CD4-positive, alpha-beta T cell (primary cell): ENCODE data around the gene TTC28. TPM values are rescaled to one million over a fixed set of nuclear protein-coding genes. Genes with fewer than 3 reads are reported as not detected.
A peak's percentile ranks its signal among the peaks of the same experiment; 100 is the strongest.

Experiments used
- ATAC-seq: fragments of 200-7000 bp; cut with Tn5 transposase; one replicate; pipeline ENCODE4 v1.10.0; 2022; ENCODE audit warnings: mild to moderate bottlenecking; ENCODE audit not compliant: poor library complexity
- CTCF ChIA-PET: fragments of 350-600 bp; sonication (Branson Sonifier 250); formaldehyde crosslinking; loops from one replicate; lab custom pipeline; 2021; ENCODE audit warnings: antibody characterized with exemption, inconsistent platforms; lab: Charles Lee
- POLR2A ChIA-PET: fragments of 350-600 bp; sonication (Branson Sonifier 250); formaldehyde crosslinking; loops from one replicate; lab custom pipeline; 2021; ENCODE audit warnings: antibody characterized with exemption, inconsistent platforms; lab: Charles Lee
- DNase-seq, 14 experiments: peaks; one replicate each; pipeline ENCODE4 v3.0.0-alpha.2; 2013 to 2020; ENCODE audit warnings: mixed read lengths in 2 of 14
- H3K27ac ChIP-seq, 2 donors: one replicate each; pipeline versions ENCODE4 v1.5.1 to v1.7.0; 2013; ENCODE audit warnings: low read length in 2 of 2, low read depth in 1 of 2, mild to moderate bottlenecking in 1 of 2
- H3K27me3 ChIP-seq, 2 experiments: 1 replicate in 1 of 2; 2 replicates in 1 of 2; pipeline versions ENCODE4 v1.6.1 to v1.7.0; 2013; ENCODE audit warnings: low read length in 2 of 2, control low read depth in 1 of 2, mild to moderate bottlenecking in 1 of 2, moderate library complexity in 1 of 2; ENCODE audit not compliant: insufficient read depth in 2 of 2, control insufficient read depth in 1 of 2
- H3K36me3 ChIP-seq: one replicate; pipeline ENCODE4 v1.6.1; 2013; ENCODE audit warnings: low read length, control low read depth; ENCODE audit not compliant: insufficient read depth
- H3K4me1 ChIP-seq: one replicate; pipeline ENCODE4 v1.6.1; 2013; ENCODE audit warnings: low read length, control low read depth; ENCODE audit not compliant: insufficient read depth
- H3K4me3 ChIP-seq: one replicate; pipeline ENCODE4 v1.5.1; 2013; ENCODE audit warnings: mild to moderate bottlenecking, low read length, moderate library complexity
- H3K9me3 ChIP-seq, 2 experiments: 1 replicate in 1 of 2; 2 replicates in 1 of 2; pipeline versions ENCODE4 v1.6.1 to v1.7.0; 2013; ENCODE audit warnings: low read length in 2 of 2, mild to moderate bottlenecking in 2 of 2, control low read depth in 1 of 2, moderate library complexity in 1 of 2; ENCODE audit not compliant: control insufficient read depth in 1 of 2, insufficient read depth in 1 of 2
- H3K27ac Mint-ChIP-seq: one replicate; pipeline ENCODE4 v1.8.0; 2020; ENCODE audit warnings: mixed read lengths
- H3K27me3 Mint-ChIP-seq: one replicate; pipeline ENCODE4 v1.8.0; 2021; ENCODE audit warnings: mixed read lengths
- H3K36me3 Mint-ChIP-seq: one replicate; pipeline ENCODE4 v1.8.0; 2021; ENCODE audit warnings: low read depth, mixed read lengths
- H3K4me1 Mint-ChIP-seq: one replicate; pipeline ENCODE4 v1.8.0; 2021; ENCODE audit warnings: low read depth, mixed read lengths
- H3K4me3 Mint-ChIP-seq: one replicate; pipeline ENCODE4 v1.8.0; 2020; ENCODE audit warnings: mild to moderate bottlenecking, mixed read lengths
- H3K9me3 Mint-ChIP-seq: one replicate; pipeline ENCODE4 v1.8.0; 2020; ENCODE audit warnings: mixed read lengths
- CTCF ChIP-seq: fragments of 200-600 bp; IDR thresholded peaks from one replicate; pipeline ENCODE4 v1.8.0; 2022; ENCODE audit warnings: antibody characterized with exemption, mild to moderate bottlenecking
- intact Hi-C, 2 experiments: fragments of 100-400 bp; cut with DNase I in 1 of 2; cut with micrococcal nuclease in 1 of 2; formaldehyde crosslinking; loops; one replicate each; pipeline versions ENCODE4 v1.15.1 to v1.9.0; 2023 to 2025; cut with DNase I, micrococcal nuclease
- total RNA-seq, 174 experiments: library from RNA in 2 of 174; stranded (reverse) in 2 of 174; gene quantifications; one replicate each; pipeline ENCODE4 v1.2.3 and lab custom pipeline; 2021 to 2026

The TTC28 gene
- total RNA-seq, 2 experiments from 2014 or later: 4.6 to 5.7 TPM

GRCh38 chr22:28594797-28595462, 84.7 kb downstream of the TTC28 start:
- Histone ChIP-seq H3K27ac (no peak overlapping the region), H3K9me3 (no peaks in the 10 kb centered on the region), H3K4me3 (no peak overlapping the region), H3K36me3 (no peaks in the 10 kb centered on the region), H3K4me1 (no peaks in the 10 kb centered on the region), H3K27me3 (peaks cover 0 to 6% of the 10 kb centered on the region in 2 experiments)
- peak; percentile 68 for ATAC-seq
- CTCF ChIA-PET: interaction anchor here (1.1 kb wide), 1 partner anchor 574 kb away, joined by 3 read pairs; no protein-coding TSS in a partner anchor
- intact Hi-C loops: loop anchor here (1.0 to 2.0 kb wide), 5 partner anchors 544 to 714 kb away; no protein-coding TSS in a partner anchor
- Mint-ChIP-seq H3K36me3 (no peaks in the 10 kb centered on the region), H3K9me3 (no peaks in the 10 kb centered on the region), H3K27me3 (peaks cover 28% of the 10 kb centered on the region), H3K4me1 (no peaks in the 10 kb centered on the region), H3K4me3 (no peak overlapping the region), H3K27ac (no peak overlapping the region)
- peak; percentile 84 for TF ChIP-seq CTCF
- peak in 3 of 14 experiments; percentile 40 to 55 (median 51) for DNase-seq
- POLR2A ChIA-PET: no interaction called here

GRCh38 chr22:28594076-28594796, 85.4 kb downstream of the TTC28 start:
- no peak for ATAC-seq

More at GRCh38 chr22:28594076-28594796, 85.4 kb downstream of the TTC28 start:
- H3K4me1 ChIP-seq: no peaks in the 10 kb centered on the region
- no peak for DNase-seq
- ChIA-PET POLR2A (no interaction called here), CTCF (interaction anchor here (1.1 kb wide), 1 partner anchor 574 kb away, joined by 4 read pairs; no protein-coding TSS in a partner anchor)
- no peaks in the 10 kb centered on the region for H3K36me3 ChIP-seq
- peaks cover 0 to 6% of the 10 kb centered on the region in 2 experiments for H3K27me3 ChIP-seq
- intact Hi-C loops: loop anchor here (1.0 to 2.0 kb wide), 5 partner anchors 543 to 713 kb away; no protein-coding TSS in a partner anchor
- H3K27me3 Mint-ChIP-seq: peaks cover 28% of the 10 kb centered on the region
- H3K9me3 Mint-ChIP-seq: no peaks in the 10 kb centered on the region
- no peak for TF ChIP-seq CTCF
- no peaks in the 10 kb centered on the region for H3K36me3 Mint-ChIP-seq
- H3K4me3 ChIP-seq: no peak overlapping the region
- H3K27ac ChIP-seq: no peak overlapping the region
- no peak overlapping the region for H3K27ac Mint-ChIP-seq
- no peaks in the 10 kb centered on the region for H3K4me1 Mint-ChIP-seq
- no peaks in the 10 kb centered on the region for H3K9me3 ChIP-seq
- H3K4me3 Mint-ChIP-seq: no peak overlapping the region
